HCEC 1CT (cell line): ENCODE measurements around the gene CAMKMT.

Experiments
- DNase-seq: peaks from one replicate; pipeline ENCODE4 v3.0.0-alpha.2; 2017

The CAMKMT gene

DNA sequence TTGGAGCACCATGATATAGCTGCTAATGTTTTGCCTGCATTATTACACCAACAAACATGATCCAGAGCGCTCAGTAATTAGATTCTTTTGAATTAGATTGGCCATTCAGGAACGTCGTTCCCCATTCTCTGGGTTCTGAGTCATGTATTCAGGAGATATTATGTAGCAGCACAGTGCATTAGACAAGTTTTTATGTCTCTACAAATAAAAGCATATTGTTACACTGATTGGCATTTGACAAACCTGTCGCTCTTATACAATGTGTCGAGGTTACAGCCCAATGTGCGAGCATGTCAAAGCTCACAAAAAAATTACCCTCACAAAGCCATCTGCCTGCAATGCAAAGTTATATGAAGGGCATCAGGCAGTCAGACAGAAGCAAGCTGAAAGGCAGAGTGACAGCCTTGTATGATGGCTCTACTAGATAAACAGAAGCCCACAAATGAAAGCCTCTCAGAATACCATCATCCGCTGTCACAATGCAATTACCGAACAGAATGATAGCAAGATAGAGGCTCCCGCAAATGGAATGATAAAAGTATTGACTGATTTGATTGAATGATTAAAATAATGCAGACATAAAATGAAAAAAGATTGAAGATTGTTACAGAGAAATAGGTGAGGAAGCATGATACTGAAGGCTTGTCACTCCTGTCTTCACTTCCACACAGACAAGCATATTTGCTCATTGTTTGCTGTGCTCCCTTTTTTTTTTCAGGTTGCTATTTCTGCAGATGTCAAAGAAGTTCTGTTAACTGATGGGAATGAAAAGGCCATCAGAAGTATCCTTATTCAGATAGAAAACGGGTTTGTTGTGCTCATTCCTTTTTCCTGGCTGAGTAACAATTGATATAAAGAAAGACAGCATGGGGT, 345.2 kb downstream of the CAMKMT start:
- no peak for DNase-seq

- no peak for DNase-seq
Measured at GRCh38 chr2:44707945-44708660, 346.4 kb downstream of the CAMKMT start.

DNA sequence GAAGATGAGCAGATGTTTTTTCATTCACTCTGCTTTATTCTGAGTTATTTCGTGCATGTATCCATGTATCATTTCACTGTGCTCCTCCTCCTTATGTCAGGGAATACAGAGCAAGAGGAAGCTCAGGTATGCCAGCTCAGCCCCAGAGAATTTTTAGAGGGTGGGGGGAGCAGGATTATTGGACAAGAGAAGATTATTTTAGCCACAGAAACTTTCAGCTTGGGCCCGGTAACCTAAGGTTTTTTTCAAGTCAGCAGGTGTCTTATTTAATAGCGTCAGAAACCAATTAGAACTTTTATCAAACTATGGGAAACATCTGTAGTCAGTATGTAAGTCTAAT, 346.9 kb downstream of the CAMKMT start:
- DNase-seq: no peak

DNA sequence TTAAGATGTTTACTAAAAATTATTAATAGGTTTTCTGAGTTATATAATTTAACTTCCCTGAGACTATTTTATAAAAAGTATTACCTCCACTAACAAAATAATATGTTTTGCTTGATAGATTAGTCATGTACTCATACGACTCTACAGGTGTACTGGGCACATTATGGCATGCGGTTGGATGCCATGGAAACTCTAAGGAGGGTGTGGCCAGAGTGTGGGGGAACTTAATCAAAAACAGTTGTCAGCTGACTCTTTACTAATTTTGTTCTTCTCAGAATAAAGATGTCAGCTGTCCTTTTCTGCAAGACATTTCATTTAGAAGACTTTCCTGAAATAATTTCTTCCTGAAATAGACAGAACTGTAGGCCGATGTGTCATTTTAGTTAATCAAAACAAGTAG, 351.4 kb downstream of the CAMKMT start:
- DNase-seq: no peak

DNA sequence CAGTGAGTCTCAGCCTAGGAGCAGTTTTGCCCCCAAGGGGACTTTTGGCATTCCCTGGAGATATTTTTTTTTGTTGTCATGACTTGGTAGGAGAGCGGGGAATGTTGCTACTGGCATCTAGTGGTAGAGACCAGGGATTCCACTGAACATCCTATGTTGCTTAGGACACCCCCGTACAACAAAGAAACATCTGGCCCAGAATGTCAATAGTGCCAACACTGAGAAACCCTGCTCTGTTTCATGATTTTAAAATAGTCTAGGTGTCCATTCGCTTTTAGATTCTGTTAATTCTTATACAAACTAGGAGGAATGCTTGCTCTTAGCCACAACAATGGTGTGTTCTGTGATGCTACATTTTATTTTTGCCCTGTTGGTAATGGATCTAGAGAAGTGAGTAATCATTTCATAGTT, 353.9 kb downstream of the CAMKMT start:
- DNase-seq: peak; percentile 62

DNA sequence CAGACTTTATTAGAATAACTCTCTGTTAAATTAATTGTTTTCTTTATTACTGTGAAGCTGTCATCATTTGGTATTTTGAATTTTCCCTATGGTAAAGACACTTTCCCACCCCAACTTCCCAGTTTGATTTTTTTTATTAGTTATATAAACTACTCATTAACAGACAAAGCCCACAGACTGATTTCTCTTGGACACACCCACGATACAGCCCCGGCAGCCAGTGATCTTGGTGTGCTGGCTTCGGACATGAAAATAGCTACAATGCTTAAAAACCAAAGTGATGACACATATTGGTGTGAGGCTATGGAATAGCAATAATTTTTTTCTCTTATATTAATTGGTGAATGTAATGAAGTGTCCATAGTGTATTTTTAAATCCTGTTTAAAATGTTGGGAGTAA, 354.4 kb downstream of the CAMKMT start:
- DNase-seq: no peak

DNA sequence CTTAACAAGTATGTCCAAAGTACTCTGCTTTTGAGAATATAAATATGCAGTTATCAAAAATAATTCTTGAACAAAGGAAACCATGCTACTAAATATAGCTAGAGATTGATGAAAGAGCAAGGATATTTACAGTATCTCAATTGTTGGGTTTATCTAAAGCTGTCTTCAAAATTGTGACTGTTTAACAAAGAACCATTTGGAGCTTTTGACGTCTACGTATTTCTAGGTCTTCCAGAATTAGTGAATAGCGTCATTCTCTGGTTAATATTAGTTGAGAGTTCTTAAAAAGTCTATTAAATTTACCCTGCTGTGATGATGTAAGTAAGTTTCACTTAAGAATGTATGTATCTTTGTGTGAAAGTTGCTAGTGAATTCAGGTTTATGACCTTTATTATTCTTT, 356.7 kb downstream of the CAMKMT start:
- DNase-seq: no peak

DNA sequence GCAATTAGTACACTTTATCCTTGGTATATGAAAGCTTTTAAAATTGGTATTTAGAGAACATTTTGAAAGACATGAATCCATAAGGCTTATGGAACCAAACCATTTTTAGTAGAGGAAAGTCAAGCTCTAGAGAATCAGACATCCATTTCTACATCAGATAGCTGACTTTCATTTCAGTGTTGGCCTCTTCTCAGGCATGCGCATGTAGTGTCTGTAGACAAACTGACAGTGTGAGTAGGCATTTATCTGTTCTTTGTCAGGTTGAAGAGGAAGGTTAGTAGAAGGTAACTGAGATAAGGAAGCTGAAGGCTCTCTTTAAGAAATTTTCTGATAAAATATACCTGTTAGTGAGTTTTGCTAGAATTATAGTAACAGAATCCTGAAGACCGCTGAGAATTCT, 357.8 kb downstream of the CAMKMT start:
- DNase-seq: no peak

GRCh38 chr2:44722026-44722625, 360.4 kb downstream of the CAMKMT start:
- no peak for DNase-seq

GRCh38 chr2:44723921-44724320, 362.2 kb downstream of the CAMKMT start:
- no peak for DNase-seq

GRCh38 chr2:44730593-44730992, 368.8 kb downstream of the CAMKMT start:
- no peak for DNase-seq

GRCh38 chr2:44731505-44731904, 369.8 kb downstream of the CAMKMT start:
- no peak for DNase-seq

GRCh38 chr2:44736270-44736942, 374.7 kb downstream of the CAMKMT start:
- no peak for DNase-seq

DNA sequence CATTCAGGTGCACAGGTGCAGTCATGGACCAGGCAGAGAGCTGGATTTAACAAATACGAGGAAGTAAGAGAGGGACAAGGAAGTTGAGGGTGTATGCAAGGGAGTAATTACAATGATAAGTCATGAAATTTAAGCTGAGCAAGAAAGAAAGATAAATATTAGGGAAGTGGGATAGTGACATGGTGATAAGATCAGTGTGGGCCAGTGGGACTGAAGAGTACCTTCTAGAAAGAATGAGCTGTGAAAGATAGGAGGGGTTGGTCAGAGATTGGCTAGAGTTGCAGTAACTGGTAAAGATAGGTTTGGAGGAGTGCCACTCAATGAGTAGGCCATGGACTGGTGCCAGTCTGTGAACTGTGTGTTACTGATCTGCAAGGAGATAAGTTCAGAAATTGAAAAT, 378.9 kb downstream of the CAMKMT start:
- DNase-seq: no peak

- peak; percentile 19 for DNase-seq
Measured at GRCh38 chr2:44741507-44741906, 379.8 kb downstream of the CAMKMT start.

GRCh38 chr2:44742057-44742456, 380.3 kb downstream of the CAMKMT start:
- no peak for DNase-seq

DNA sequence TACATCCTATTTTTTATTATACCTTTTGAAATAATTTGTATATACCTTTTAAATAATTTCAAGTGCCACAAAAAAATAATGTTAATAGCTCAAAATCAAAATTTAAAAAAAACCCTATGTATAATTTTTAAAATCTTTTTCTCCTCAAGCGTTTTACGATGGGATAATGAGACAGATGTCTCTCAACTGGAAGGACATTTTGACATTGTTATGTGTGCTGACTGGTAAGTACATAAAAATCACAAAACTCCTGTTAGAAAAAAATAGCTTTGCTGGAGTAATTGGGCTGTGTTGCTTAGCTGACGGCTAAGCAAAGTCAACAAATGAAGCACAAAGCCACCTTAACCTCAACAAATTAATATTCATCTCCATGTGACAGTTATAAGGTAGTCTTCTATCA, 381.7 kb downstream of the CAMKMT start:
- no peak for DNase-seq

DNA sequence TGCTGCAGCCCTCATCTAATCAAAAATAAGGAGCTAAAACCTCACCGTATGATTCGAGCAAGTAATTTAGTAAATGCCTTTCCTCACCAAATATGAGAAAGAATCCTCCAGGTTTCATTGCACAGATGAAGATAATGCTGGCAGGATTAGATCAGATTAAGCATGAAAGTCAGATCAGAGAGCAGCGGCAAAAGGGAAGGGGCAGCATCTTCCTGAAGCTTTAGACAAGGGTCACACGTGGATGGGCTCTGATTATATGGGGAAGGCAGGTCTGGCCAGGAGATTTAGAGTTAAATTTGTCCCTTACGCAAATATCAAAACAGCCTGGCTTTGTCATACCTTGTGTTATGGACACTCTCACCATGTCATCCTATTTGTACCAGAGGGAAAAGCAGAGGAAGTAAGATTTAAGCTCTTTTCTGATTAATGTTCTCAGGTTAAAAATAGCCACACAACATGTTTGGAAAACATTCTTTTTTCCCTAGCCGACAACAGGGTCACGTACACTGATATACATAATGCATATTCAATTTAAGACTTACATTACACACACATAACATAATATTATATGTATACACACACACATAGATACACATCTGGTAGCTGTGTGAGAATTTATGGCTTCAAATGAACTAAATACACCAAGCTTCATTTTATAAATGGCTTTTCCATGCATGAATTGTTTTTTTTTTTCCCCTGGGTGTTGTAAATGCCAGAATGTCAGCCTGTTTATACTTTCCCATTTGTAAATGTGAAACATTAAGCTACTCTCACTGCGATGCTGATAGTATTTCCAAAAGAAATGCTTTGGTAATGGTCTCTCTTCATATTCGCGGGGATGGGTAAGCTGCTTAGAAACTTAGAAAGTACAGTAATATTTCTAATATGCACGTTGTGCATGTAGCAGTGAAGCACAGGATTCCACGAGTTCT, 383.5 kb downstream of the CAMKMT start:
- DNase-seq: no peak

- no peak for DNase-seq
Measured at GRCh38 chr2:44745922-44746766, 384.4 kb downstream of the CAMKMT start.

DNA sequence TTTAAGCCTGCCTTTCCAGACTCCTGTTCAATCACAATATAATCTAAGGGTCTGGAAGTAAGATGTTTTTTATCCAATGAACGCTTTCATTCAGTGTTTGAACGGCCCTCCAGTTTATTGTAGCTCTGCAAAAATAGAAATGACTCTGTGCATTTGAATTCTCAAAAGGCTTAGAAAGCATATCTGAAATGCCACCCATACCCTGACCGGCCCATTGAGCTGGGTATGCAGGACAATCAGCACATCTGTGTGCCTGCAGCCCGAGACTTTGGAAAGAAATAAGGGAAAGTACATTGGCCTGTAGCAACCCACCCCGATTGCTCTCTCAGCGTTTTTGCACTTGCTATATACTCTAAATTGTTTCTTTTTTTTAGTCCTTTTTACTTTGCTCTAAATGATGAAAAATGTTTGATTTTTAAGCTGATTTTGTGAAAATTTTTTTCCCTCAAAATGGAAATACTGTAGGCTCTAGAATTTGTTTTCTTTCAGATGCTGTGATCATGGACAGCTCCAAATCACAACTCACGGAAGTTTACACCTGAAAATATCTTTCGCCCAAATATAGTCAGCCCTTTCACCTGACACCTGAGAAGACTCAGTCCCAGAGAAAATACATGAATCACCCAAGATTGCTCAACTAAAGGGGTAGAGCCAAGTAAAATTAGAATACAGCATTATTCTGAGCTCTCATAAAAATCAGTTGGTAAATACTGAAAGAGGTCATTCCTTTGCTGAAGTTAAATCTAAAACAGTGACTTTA, 385.3 kb downstream of the CAMKMT start:
- no peak for DNase-seq

GRCh38 chr2:44747794-44748193, 386.0 kb downstream of the CAMKMT start:
- no peak for DNase-seq
